Measurements from ENCODE around the gene SRGN. TPM values are rescaled to one million over a fixed set of nuclear protein-coding genes. Genes with fewer than 3 reads are reported as not detected.
A peak's percentile ranks its signal among the peaks of the same experiment; 100 is the strongest.

The SRGN gene
- total and polyA plus RNA-seq, 2 donors (not counting 1 experiment from before 2014, with no cell fraction given), result 83.9 to 363 TPM

GRCh38 chr10:69107699-69108098, 19.8 kb downstream of the SRGN start:
- no peaks in the 10 kb centered on the region for H3K4me1 ChIP-seq (ENCODE audit: control insufficient read depth, extremely low read depth, insufficient read depth, low read length)
- H3K4me3 ChIP-seq (replicated peaks in 1 of 4; ENCODE audit: control extremely low read depth in 1 of 4, insufficient read depth in 1 of 4, low read depth in 3 of 4, low read length in 4 of 4), result no peak overlapping the region
- TF ChIP-seq CTCF (conservative IDR thresholded peaks at IDR 0.05 in 1 of 2, IDR thresholded peaks at IDR 0.05 in 1 of 2; ENCODE audit: low read depth in 1 of 2, low read length in 2 of 2) (no peak), EZH2 (IDR thresholded peaks at IDR 0.05; ENCODE audit: low read length, missing control alignments) (no peak)
- H4K20me1 ChIP-seq (ENCODE audit: control insufficient read depth, extremely low read depth, insufficient read depth, low read length), result no peaks in the 10 kb centered on the region
- H3K27me3 ChIP-seq (ENCODE audit: control insufficient read depth, insufficient read depth, low read length), result peaks cover 14% of the 10 kb centered on the region
- H3K27ac ChIP-seq (ENCODE audit: insufficient read depth, low read length), result no peak overlapping the region
- DNase-seq (ENCODE audit: low read depth in 2 of 2), result no peak
- no peak overlapping the region for H3K9ac ChIP-seq (ENCODE audit: insufficient read depth, low read length)
- H3K36me3 ChIP-seq (ENCODE audit: control insufficient read depth, insufficient read depth, low read length), result no peaks in the 10 kb centered on the region
- H3K79me2 ChIP-seq (ENCODE audit: control insufficient read depth, insufficient read depth, low read length), result no peaks in the 10 kb centered on the region
- H3K4me2 ChIP-seq (ENCODE audit: extremely low read depth, insufficient read depth, low read length), result no peak overlapping the region
- H2AFZ ChIP-seq (ENCODE audit: low read length), result no peak overlapping the region
- no peaks in the 10 kb centered on the region for H3K9me3 ChIP-seq (ENCODE audit: control insufficient read depth, insufficient read depth, low read depth, low read length)

GRCh38 chr10:69119896-69120295, 32.0 kb downstream of the SRGN start:
- no peak overlapping the region for H3K9ac ChIP-seq (ENCODE audit: insufficient read depth, low read length)
- H3K36me3 ChIP-seq (ENCODE audit: control insufficient read depth, insufficient read depth, low read length), result no peaks in the 10 kb centered on the region
- H2AFZ ChIP-seq (ENCODE audit: low read length), result no peak overlapping the region
- TF ChIP-seq EZH2 (IDR thresholded peaks at IDR 0.05; ENCODE audit: low read length, missing control alignments) (no peak), CTCF (conservative IDR thresholded peaks at IDR 0.05 in 1 of 2, IDR thresholded peaks at IDR 0.05 in 1 of 2; ENCODE audit: low read depth in 1 of 2, low read length in 2 of 2) (no peak)
- no peak overlapping the region for H3K27ac ChIP-seq (ENCODE audit: insufficient read depth, low read length)
- H3K9me3 ChIP-seq (ENCODE audit: control insufficient read depth, insufficient read depth, low read depth, low read length), result no peaks in the 10 kb centered on the region
- H3K27me3 ChIP-seq (ENCODE audit: control insufficient read depth, insufficient read depth, low read length), result peaks cover 6% of the 10 kb centered on the region
- no peaks in the 10 kb centered on the region for H4K20me1 ChIP-seq (ENCODE audit: control insufficient read depth, extremely low read depth, insufficient read depth, low read length)
- no peak overlapping the region for H3K4me3 ChIP-seq (replicated peaks in 1 of 4; ENCODE audit: control extremely low read depth in 1 of 4, insufficient read depth in 1 of 4, low read depth in 3 of 4, low read length in 4 of 4)
- no peaks in the 10 kb centered on the region for H3K4me1 ChIP-seq (ENCODE audit: control insufficient read depth, extremely low read depth, insufficient read depth, low read length)
- peaks cover 8% of the 10 kb centered on the region for H3K79me2 ChIP-seq (ENCODE audit: control insufficient read depth, insufficient read depth, low read length)
- DNase-seq (ENCODE audit: low read depth in 2 of 2), result peak in 1 of 2 donors; percentile 6
- H3K4me2 ChIP-seq (ENCODE audit: extremely low read depth, insufficient read depth, low read length), result no peak overlapping the region

- Histone ChIP-seq H3K27me3 (ENCODE audit: control insufficient read depth, insufficient read depth, low read length) (no peaks in the 10 kb centered on the region), H3K36me3 (ENCODE audit: control insufficient read depth, insufficient read depth, low read length) (no peaks in the 10 kb centered on the region), H3K79me2 (ENCODE audit: control insufficient read depth, insufficient read depth, low read length) (peaks cover 40% of the 10 kb centered on the region), H4K20me1 (ENCODE audit: control insufficient read depth, extremely low read depth, insufficient read depth, low read length) (peaks cover 2% of the 10 kb centered on the region), H3K4me1 (ENCODE audit: control insufficient read depth, extremely low read depth, insufficient read depth, low read length) (no peaks in the 10 kb centered on the region), H3K4me2 (ENCODE audit: extremely low read depth, insufficient read depth, low read length) (peak overlapping the region; percentile 76), H3K27ac (ENCODE audit: insufficient read depth, low read length) (peak overlapping the region; percentile 98), H2AFZ (ENCODE audit: low read length) (peak overlapping the region; percentile 96), H3K9ac (ENCODE audit: insufficient read depth, low read length) (peak overlapping the region; percentile 88), H3K4me3 (replicated peaks in 1 of 4; ENCODE audit: control extremely low read depth in 1 of 4, insufficient read depth in 1 of 4, low read depth in 3 of 4, low read length in 4 of 4) (peak overlapping the region; percentile 64 to 98 (median 84)), H3K9me3 (ENCODE audit: control insufficient read depth, insufficient read depth, low read depth, low read length) (no peaks in the 10 kb centered on the region)
- DNase-seq (ENCODE audit: low read depth in 2 of 2), result peak; percentile 66 to 73
- TF ChIP-seq CTCF (conservative IDR thresholded peaks at IDR 0.05 in 1 of 2, IDR thresholded peaks at IDR 0.05 in 1 of 2; ENCODE audit: low read depth in 1 of 2, low read length in 2 of 2) (peak; percentile 27 to 52), EZH2 (IDR thresholded peaks at IDR 0.05; ENCODE audit: low read length, missing control alignments) (no peak)
Measured at GRCh38 chr10:69123306-69123746, 35.4 kb downstream of the SRGN start.
